Epithelial cell of prostate (primary cell): ENCODE measurements around the gene ADGB.

Experiments used
- DNase-seq: peaks from one replicate; pipeline ENCODE4 v3.0.0-alpha.2; 2011; ENCODE audit warnings: low read depth, low spot score
- H3K27ac ChIP-seq: fragments of 450-650 bp; 2 replicates; pipeline ENCODE4 v1.5.1; 2017; ENCODE audit warnings: mild to moderate bottlenecking

Gene ADGB

DNA sequence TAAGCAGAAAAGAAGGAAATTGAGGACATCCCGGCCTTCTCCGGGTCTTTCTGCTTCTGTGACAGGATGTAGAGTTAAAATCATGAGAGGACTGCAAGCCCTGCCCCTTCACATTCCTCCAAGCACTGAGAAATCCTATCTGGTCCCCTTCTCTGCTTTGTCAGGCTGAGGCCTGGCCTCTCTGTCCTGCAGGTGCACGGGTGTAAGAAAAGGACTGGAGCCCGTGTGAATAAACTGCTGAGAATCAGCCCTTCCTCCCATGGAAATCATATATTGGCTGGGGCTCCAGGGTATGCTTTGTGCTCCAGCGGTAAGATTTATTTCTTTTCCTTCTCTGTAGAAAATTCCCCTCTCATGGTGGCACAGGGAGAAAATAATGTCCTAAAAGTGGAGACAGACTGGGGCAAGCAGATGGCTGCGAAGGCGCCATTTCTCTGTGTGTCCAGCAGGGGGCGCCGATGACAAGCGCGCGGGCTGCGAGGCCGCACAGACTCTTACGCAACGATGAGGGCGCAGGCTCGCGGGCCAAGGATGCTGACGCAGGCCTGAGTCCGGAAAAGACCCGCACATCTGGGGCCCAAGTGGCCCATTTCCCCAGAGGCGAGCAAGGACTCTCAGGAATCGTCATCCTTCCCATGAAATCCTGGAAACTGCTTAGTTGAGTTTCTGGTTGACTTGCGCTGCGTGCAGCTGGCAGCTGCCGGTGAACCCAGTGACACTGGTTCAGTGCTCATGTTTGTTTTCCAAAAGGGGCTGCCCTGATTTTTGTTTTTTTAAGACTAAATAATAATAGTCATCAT, 258.6 kb downstream of the ADGB start:
- no peak for DNase-seq
- no peak overlapping the region for H3K27ac ChIP-seq

DNA sequence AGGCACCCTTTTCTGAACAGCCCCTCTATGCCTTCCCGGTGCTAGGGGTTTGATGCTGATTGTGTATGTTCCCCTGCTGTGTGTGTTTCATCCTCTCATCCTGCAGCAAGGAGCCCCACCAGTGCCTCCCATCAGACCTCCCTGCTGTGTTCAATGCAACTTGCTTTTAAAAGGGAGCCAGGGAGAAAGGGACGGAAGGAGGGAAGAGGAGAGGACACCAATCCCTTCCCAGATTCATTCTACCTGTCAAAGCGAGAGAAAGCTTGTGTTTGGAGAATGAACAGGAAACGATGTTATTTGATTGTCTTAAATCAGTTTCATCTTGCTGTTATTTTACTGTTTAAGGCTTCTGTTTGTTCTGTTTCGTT, 259.2 kb downstream of the ADGB start:
- DNase-seq: no peak
- H3K27ac ChIP-seq: no peak overlapping the region

DNA sequence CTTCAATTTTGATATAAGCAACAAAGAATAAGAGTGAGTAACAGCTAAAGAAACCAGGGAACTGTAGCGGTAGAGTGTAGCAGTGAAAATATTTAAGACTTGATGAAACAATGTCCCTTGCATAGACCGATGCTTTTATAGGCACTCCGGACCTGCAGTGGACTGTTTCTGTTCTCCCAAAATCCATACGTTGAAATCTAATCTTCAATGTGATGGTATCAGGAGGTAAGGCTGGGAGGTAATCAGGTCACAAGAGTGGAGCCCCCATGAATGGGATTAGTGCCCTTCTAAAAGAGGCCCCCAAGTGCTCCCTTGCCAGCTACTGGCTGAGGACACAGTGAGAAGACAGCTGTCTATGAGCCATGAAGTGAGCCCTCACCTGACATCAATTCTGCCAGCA, 260.4 kb downstream of the ADGB start:
- no peak overlapping the region for H3K27ac ChIP-seq
- no peak for DNase-seq

DNA sequence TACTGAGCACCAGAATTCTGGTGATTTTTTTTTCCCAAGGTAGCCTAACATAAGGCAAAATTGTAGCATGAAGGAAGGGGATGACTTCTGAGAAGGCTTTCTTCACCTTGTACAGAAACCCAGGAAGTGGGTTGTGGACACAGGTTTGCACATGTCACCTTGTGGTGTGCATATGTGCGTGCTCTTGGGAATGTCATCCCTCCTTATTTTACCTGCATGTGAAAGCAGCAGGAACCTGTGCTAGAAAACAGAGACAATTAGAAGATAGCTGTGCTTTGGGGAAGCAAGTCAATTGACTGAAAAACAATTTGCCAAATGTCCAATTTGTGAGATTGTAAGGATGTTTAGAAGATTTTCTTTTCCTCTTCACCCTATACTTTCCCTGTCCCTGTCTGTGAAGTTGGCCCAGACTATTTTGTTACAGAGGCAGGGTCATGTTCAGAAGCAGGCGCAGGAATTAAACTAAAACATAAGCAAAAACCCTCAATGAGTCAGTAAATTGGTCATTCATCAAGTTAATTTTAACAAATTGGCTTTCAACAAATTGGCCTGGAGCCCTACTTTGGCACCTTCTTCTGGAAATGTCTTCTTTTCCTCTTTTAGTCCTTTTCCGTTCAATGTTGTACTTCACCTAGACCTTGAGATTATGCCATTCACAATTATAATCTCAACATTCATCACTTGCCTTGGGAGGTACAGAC, 261.2 kb downstream of the ADGB start:
- DNase-seq: no peak
- H3K27ac ChIP-seq: no peak overlapping the region

DNA sequence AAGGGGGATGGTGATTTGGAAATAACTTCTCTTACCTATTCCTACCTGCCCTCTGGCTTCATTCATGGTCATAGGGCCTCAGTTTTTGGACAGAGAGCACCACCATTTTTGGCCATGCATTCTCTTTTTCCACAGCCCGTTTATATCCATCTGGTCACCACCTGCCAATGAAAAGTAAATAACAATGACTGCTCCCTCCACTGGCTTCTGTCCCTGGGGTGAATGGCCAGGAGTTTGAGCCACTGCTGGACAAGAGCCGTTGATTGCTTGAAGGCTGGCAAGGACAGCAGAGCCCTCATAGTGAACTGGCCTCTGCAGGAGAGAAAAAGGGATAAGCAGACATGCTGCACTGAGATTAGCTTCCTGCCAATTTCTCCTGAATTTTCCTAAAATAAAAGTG, 261.8 kb downstream of the ADGB start:
- no peak for DNase-seq
- H3K27ac ChIP-seq: no peak overlapping the region

DNA sequence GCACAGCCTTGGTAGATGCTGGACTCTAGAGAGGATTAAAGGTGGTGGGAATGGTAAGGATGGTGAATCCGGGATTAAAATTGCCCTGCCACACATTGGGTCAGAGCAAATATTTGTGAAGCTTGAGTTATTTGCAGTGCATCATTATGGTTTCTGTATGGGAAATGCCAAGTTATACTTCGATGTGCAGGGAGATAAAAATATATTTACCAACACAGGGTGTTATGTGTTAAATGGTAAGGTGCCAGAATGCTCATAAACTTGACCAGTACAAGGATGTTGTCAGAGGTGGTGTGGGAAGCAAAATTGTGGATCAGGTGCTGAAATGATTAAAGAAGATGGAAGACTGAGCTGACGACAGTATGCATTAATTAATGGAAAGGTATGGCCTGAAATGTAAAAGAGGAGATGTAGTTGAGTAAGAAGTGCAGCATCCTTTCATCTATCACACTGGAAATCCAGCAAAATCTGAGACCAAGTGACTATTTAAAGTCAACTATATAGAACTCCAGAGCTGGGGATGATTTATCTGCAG, 262.3 kb downstream of the ADGB start:
- H3K27ac ChIP-seq: no peak overlapping the region
- no peak for DNase-seq

DNA sequence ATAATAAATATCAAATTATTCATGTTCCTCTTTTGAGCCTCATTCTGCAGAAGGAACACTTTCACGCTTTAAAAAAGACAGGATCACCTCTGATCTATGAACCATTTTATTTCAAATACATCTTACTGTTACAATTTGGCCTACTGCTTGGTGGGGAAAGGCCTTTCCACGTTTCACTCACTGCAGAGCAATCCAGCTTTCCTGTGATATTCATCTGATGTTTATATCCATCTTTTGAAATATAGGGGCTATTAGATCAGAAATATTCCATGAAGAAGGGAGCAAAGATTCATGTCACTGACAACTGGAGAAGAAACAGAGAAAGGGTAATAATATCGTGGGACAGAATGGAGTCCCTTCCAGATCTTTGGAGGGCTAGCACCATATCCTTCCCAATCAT, 262.9 kb downstream of the ADGB start:
- DNase-seq: no peak
- H3K27ac ChIP-seq: no peak overlapping the region

DNA sequence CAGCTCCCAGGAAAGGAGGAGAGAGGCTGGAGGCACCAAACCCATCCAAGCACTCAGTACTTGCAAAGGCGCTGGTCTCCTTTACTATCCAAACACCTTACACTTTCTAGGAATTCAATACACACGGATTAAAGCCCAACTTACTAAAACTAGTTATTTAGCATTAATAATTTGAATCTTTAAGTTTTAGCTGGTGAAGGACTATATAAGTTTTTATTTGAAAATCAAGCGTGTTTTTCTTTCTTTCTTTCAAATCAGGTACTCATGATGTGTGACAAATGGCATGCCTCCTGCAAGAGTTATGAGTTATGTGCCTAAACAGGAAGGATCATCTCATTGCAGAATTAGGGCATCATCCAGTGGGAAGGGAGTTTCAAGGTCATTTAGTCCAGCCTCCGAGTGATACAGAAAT, 263.7 kb downstream of the ADGB start:
- H3K27ac ChIP-seq: no peak overlapping the region
- no peak for DNase-seq

DNA sequence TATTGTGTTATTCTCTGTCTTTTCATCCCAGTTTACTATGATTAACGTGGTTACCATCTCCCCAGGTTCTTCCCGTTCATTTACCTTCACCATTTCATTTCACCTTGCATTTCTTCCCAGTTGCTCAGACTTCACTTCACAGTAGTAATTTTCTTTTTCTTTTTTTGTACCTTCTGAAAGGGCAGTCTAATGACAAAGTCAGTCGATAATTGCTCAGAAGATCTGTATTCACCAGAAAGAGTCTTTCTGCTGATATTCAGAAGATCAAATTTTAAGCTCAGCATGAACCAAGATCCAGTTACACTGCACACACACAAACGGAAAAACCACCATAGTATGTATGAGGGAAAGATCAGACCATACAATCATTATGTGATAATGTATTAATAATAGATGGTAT, 265.5 kb downstream of the ADGB start:
- DNase-seq: no peak
- H3K27ac ChIP-seq: no peak overlapping the region

DNA sequence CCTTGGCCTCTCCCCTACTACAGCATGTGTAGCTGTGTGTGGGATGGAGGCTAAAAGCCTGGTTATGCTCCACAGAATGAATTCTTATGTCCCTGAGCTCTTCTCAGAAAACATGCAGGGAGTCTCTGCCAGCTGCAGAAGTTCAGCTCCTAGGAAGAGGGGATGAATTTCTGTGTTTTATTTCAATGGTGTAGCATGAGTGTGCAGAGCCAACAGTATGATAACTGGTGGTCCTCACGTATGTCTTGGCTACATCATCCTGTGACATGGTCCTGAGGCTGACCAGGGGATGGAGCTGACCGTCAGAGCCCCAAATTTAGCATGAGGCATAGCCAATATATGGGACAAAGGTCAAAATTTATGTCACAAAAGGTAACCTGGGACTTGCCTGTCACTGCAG, 266.1 kb downstream of the ADGB start:
- DNase-seq: no peak
- H3K27ac ChIP-seq: no peak overlapping the region
